Caco-2 (cell line): Measurements from ENCODE around the gene KRCC1. TPM values are rescaled to one million over a fixed set of nuclear protein-coding genes. Genes with fewer than 3 reads are reported as not detected.

Source experiments
- BruUV-seq: library from RNA; stranded (reverse); fragments of 400-500 nt; replicated peaks from 2 replicates; lab custom pipeline; 2021; lab: Mats Ljungman, UMichigan
- CTCF ChIA-PET: fragments of 300-600 bp; sonication (Branson Sonifier 250); formaldehyde crosslinking; loops from one replicate; lab custom pipeline; 2022; ENCODE audit warnings: antibody characterized with exemption; lab: Charles Lee
- POLR2A ChIA-PET: fragments of 300-600 bp; sonication (Branson Sonifier 250); formaldehyde crosslinking; loops from one replicate; lab custom pipeline; 2022; ENCODE audit warnings: antibody characterized with exemption; lab: Charles Lee
- DNase-seq, 2 experiments: peaks; one replicate each; pipeline versions ENCODE4 v3.0.0 to v3.0.0-alpha.2; 2020 to 2022
- H3K27me3 ChIP-seq: replicated peaks from 2 replicates; pipeline ENCODE4 v1.6.0; 2011; ENCODE audit warnings: low read length; ENCODE audit not compliant: control insufficient read depth, insufficient read depth
- H3K36me3 ChIP-seq: 2 replicates; pipeline ENCODE4 v1.5.1; 2011; ENCODE audit warnings: low read length; ENCODE audit not compliant: control insufficient read depth, insufficient read depth
- H3K4me1 ChIP-seq: fragments of 250-450 bp; sonication (Bioruptor Pico); 2 replicates; pipeline ENCODE4 v1.5.1; 2020; ENCODE audit warnings: mild to moderate bottlenecking
- H3K4me3 ChIP-seq: 2 replicates; pipeline ENCODE4 v1.5.1; 2011; ENCODE audit warnings: low read depth, mild to moderate bottlenecking, control low read depth, low read length
- H3K9me3 ChIP-seq: fragments of 250-450 bp; sonication (Bioruptor Pico); 2 replicates; pipeline ENCODE4 v1.5.1; 2020; ENCODE audit warnings: mild to moderate bottlenecking, moderate library complexity
- H3K27ac Mint-ChIP-seq: one replicate; pipeline ENCODE4 v1.8.0; 2022; ENCODE audit warnings: mixed read lengths; ENCODE audit not compliant: unreplicated experiment
- H3K27me3 Mint-ChIP-seq: one replicate; pipeline ENCODE4 v1.8.0; 2022; ENCODE audit warnings: mixed read lengths; ENCODE audit not compliant: insufficient read depth, unreplicated experiment
- H3K36me3 Mint-ChIP-seq: one replicate; pipeline ENCODE4 v1.8.0; 2022; ENCODE audit warnings: mild to moderate bottlenecking, mixed read lengths; ENCODE audit not compliant: insufficient read depth, unreplicated experiment
- H3K4me1 Mint-ChIP-seq: one replicate; pipeline ENCODE4 v1.8.0; 2022; ENCODE audit warnings: low read depth, mixed read lengths; ENCODE audit not compliant: unreplicated experiment
- H3K4me3 Mint-ChIP-seq: one replicate; pipeline ENCODE4 v1.8.0; 2022; ENCODE audit warnings: mild to moderate bottlenecking, moderate library complexity, mixed read lengths; ENCODE audit not compliant: unreplicated experiment
- H3K9me3 Mint-ChIP-seq: one replicate; pipeline ENCODE4 v1.8.0; 2022; ENCODE audit warnings: mixed read lengths; ENCODE audit not compliant: unreplicated experiment
- intact Hi-C: fragments of 100-400 bp; cut with micrococcal nuclease; formaldehyde crosslinking; loops from one replicate; pipeline ENCODE4 v1.10.0; 2022; ENCODE audit not compliant: unreplicated experiment
- total RNA-seq: library from RNA; stranded (reverse); gene quantifications from 2 replicates; pipeline ENCODE4 v1.2.3, GENCODE V29; 2022
- TF ChIP-seq, protein P1 (sequence below), 2 experiments: fragments of 200-600 bp in 1 of 2; IDR thresholded peaks; 1 replicate in 1 of 2; 2 replicates in 1 of 2; pipeline versions ENCODE4 v1.5.1 to v1.8.0; 2011 to 2022; ENCODE audit warnings: antibody characterized with exemption in 1 of 2, control low read depth in 1 of 2, inconsistent platforms in 1 of 2, low read depth in 1 of 2, low read length in 1 of 2, mild to moderate bottlenecking in 1 of 2, moderate library complexity in 1 of 2; ENCODE audit not compliant: insufficient read depth in 1 of 2, severe bottlenecking in 1 of 2, unreplicated experiment in 1 of 2

KRCC1 gene
- total RNA-seq, 1 experiment from 2014 or later, result 7.6 TPM

- intact Hi-C loops, result no loop called here
- Mint-ChIP-seq H3K27ac (no peak overlapping the region), H3K4me1 (no peaks in the 10 kb centered on the region), H3K36me3 (no peaks in the 10 kb centered on the region), H3K4me3 (no peak overlapping the region), H3K27me3 (no peaks in the 10 kb centered on the region), H3K9me3 (no peaks in the 10 kb centered on the region)
- DNase-seq, result no peak
- CTCF ChIA-PET, result no interaction called here
- H3K4me3 ChIP-seq, result no peak overlapping the region
- H3K27me3 ChIP-seq, result no peaks in the 10 kb centered on the region
- H3K36me3 ChIP-seq, result no peaks in the 10 kb centered on the region
- BruUV-seq, result no TSS peak
- TF ChIP-seq, protein P1, sequence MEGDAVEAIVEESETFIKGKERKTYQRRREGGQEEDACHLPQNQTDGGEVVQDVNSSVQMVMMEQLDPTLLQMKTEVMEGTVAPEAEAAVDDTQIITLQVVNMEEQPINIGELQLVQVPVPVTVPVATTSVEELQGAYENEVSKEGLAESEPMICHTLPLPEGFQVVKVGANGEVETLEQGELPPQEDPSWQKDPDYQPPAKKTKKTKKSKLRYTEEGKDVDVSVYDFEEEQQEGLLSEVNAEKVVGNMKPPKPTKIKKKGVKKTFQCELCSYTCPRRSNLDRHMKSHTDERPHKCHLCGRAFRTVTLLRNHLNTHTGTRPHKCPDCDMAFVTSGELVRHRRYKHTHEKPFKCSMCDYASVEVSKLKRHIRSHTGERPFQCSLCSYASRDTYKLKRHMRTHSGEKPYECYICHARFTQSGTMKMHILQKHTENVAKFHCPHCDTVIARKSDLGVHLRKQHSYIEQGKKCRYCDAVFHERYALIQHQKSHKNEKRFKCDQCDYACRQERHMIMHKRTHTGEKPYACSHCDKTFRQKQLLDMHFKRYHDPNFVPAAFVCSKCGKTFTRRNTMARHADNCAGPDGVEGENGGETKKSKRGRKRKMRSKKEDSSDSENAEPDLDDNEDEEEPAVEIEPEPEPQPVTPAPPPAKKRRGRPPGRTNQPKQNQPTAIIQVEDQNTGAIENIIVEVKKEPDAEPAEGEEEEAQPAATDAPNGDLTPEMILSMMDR (IDR thresholded peaks at IDR 0.05; ENCODE audit: insufficient read depth in 1 of 2, low read depth in 1 of 2, low read length in 1 of 2, severe bottlenecking in 1 of 2, unreplicated experiment in 1 of 2), result no peak
- POLR2A ChIA-PET, result no interaction called here
- no peaks in the 10 kb centered on the region for H3K9me3 ChIP-seq
- no peaks in the 10 kb centered on the region for H3K4me1 ChIP-seq
Measured at GRCh38 chr2:88087763-88088162, 32.2 kb upstream of the KRCC1 start.

DNA sequence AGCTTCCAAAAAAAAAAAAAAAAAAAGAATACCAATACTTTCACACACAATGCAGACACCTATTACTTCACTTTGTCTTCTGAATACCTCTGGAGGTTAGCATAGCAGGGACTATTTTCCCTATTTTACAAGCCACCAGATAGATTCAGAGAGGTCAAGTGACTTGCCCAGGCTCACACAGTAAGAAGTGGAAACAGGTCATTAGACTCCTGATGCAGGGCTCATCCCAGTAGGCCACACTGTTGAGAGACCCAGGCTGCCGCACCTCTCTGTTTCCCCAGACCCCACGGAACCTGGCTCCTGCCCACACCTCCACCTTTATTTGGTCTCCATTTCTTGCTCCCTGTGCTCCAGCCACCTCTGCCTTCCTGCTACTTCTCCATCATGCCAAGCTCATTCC, 31.5 kb upstream of the KRCC1 start:
- Mint-ChIP-seq H3K4me1 (no peaks in the 10 kb centered on the region), H3K4me3 (no peak overlapping the region), H3K9me3 (no peaks in the 10 kb centered on the region), H3K27me3 (no peaks in the 10 kb centered on the region), H3K27ac (no peak overlapping the region), H3K36me3 (no peaks in the 10 kb centered on the region)
- ChIA-PET POLR2A (no interaction called here), CTCF (no interaction called here)
- no peak for DNase-seq
- Histone ChIP-seq H3K4me1 (no peaks in the 10 kb centered on the region), H3K27me3 (no peaks in the 10 kb centered on the region), H3K4me3 (no peak overlapping the region), H3K36me3 (no peaks in the 10 kb centered on the region), H3K9me3 (no peaks in the 10 kb centered on the region)
- intact Hi-C loops, result no loop called here
- TF ChIP-seq, protein P1 (IDR thresholded peaks at IDR 0.05; ENCODE audit: insufficient read depth in 1 of 2, low read depth in 1 of 2, low read length in 1 of 2, severe bottlenecking in 1 of 2, unreplicated experiment in 1 of 2), result no peak
- no TSS peak for BruUV-seq

- Mint-ChIP-seq H3K4me3 (no peak overlapping the region), H3K36me3 (no peaks in the 10 kb centered on the region), H3K27me3 (no peaks in the 10 kb centered on the region), H3K27ac (no peak overlapping the region), H3K9me3 (no peaks in the 10 kb centered on the region), H3K4me1 (no peaks in the 10 kb centered on the region)
- CTCF ChIA-PET, result no interaction called here
- H3K4me1 ChIP-seq, result no peaks in the 10 kb centered on the region
- no peaks in the 10 kb centered on the region for H3K9me3 ChIP-seq
- H3K27me3 ChIP-seq, result no peaks in the 10 kb centered on the region
- BruUV-seq, result no TSS peak
- intact Hi-C loops, result no loop called here
- no peak overlapping the region for H3K4me3 ChIP-seq
- DNase-seq, result no peak
- TF ChIP-seq, protein P1 (IDR thresholded peaks at IDR 0.05; ENCODE audit: insufficient read depth in 1 of 2, low read depth in 1 of 2, low read length in 1 of 2, severe bottlenecking in 1 of 2, unreplicated experiment in 1 of 2), result no peak
- H3K36me3 ChIP-seq, result no peaks in the 10 kb centered on the region
- POLR2A ChIA-PET, result no interaction called here
Measured at GRCh38 chr2:88086401-88086800, 30.8 kb upstream of the KRCC1 start.
